HG03565 (cell line): ENCODE results near the gene PRPH.
"Not testable (repeated sequence)": the region's sequence is repeated elsewhere in the genome, so short reads cannot be mapped to it uniquely, and the experiment has no call there.

Experiments used
- ATAC-seq: cut with Tn5 transposase; IDR thresholded peaks from one replicate; pipeline ENCODE4 v1.9.1; 2021; ENCODE audit warnings: mild to moderate bottlenecking, moderate library complexity; ENCODE audit not compliant: unreplicated experiment

Gene PRPH

GRCh38 chr12:49276304-49277290, 18.4 kb upstream of the PRPH start:
- no peak for ATAC-seq

DNA sequence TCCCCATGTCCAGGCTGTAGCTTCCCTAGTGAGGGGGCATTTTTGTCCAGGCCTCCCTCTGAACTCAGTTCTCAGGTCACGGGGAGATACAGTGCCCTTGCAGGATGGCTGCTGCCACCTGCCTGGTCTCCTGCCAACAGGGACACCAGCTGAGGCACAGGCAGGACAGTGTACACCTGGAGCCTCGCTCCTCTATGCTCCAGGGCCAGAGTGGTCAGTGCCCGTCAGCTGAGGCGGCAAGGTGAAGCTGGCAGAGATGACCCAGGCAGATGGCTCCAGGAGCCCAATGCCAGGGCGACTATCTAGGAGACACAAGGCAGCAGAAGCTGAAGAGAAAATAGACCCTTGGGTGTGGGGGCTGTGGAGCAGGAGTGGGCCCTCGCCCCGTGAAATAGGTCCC, 17.5 kb upstream of the PRPH start:
- ATAC-seq = no peak

- ATAC-seq = no peak
These were observed 15.2 kb upstream of the PRPH start for GRCh38 chr12:49279706-49280159.

- not testable (repeated sequence) for ATAC-seq
These were observed 14.4 kb upstream of the PRPH start for GRCh38 chr12:49280545-49280944.

- no peak for ATAC-seq
These were observed 12.6 kb upstream of the PRPH start for GRCh38 chr12:49282302-49282701.

- ATAC-seq = not testable (repeated sequence)
These were observed 12.1 kb upstream of the PRPH start for GRCh38 chr12:49282740-49283375.

- ATAC-seq = no peak
These were observed 11.2 kb upstream of the PRPH start for GRCh38 chr12:49283541-49284429.

DNA sequence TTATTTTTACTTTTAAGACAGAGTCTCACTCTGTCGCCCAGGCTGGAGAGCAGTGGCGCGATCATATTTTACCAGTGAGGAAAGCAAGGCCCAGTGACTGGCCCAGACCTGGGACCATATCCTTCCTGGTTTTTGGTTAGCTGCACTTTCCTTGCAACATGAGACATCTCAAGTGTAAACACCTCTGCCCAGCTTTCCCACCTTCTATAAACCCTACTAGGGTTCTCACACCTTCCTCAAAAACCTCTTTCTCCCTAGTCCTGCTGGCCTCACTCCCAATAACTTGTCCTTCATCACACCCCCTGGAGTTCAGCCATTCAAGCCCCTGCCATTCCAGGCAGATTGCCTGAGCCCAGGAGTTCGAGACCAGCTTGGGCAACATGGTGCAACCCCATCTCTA, 10.3 kb upstream of the PRPH start:
- no peak for ATAC-seq

- no peak for ATAC-seq
These were observed 7.1 kb upstream of the PRPH start for GRCh38 chr12:49287876-49288275.

GRCh38 chr12:49288412-49288853, 6.5 kb upstream of the PRPH start:
- no peak for ATAC-seq

DNA sequence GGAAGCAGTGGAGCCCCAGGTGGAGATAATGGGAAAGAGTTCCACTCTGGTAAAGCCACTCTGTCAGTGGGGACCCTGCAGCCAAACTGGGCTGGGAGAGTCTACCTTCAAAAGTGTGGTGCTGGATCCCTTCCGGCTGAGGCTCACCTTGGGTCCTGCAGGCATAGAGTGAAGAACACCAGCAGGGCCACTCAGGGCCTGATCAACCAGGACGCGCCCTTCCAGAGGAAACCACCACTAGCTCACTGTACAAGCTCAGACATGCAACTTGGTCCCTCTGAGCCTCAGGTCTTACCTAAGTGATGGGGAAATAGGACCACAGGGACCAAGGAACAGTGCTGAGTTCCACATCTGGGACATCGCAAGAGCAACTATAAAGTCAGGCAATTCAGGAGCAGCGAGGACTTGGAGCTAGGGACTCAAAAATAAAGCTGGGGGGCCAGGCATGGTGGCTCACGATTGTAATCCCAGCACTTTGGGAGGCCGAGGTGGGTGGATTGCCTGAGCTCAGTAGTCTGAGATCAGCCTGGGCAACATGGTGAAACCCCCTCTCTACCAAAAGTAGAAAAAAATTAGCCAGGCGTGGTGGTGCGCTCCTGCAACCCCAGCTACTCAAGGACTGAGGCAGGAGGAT, 5.9 kb upstream of the PRPH start:
- no peak for ATAC-seq

GRCh38 chr12:49292729-49293055, 2.3 kb upstream of the PRPH start:
- no peak for ATAC-seq

DNA sequence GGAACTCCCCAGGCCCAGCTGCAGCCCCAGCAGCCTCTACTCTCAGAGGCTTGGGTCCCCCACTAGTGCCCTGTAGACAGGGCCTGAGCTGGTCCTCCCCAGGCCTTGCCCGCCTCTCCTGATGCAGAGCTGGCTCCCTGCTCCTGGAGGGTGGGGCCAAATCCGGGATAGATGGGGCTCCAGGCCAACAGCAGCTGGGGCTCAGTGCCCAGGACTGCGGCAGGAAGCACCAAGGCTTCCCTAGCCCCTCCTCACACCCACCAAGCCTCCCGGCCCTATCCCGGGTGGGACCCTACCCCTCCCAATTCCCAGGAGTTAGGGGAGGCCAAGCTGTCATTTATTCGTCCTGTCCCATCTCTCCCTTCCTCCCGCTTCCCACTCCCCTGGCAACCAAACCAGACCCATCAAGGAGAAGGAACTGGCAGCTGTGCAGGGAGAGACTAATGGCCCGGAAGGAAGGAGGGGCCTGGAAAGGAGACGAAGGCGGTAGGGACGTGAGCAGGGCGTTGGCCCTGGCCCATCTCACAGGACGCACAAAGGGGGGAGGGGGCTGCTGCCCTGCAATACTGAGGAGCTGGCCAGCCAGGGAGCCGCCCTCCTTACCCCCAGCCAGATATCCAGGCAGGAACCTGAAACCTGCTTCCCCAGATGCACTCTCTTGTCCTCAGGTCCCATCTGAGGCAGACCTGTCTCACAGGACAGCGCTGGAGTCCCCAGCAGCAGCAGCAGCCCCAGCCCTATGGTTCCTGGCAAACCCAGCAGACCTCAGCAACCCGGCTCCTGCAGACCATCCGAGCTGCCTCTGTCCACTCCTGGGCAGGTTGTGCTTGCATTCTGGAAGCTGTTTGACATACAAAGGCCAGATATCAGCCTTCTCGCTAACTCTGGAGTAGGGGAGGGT, 1.6 kb upstream of the PRPH start:
- ATAC-seq = no peak

DNA sequence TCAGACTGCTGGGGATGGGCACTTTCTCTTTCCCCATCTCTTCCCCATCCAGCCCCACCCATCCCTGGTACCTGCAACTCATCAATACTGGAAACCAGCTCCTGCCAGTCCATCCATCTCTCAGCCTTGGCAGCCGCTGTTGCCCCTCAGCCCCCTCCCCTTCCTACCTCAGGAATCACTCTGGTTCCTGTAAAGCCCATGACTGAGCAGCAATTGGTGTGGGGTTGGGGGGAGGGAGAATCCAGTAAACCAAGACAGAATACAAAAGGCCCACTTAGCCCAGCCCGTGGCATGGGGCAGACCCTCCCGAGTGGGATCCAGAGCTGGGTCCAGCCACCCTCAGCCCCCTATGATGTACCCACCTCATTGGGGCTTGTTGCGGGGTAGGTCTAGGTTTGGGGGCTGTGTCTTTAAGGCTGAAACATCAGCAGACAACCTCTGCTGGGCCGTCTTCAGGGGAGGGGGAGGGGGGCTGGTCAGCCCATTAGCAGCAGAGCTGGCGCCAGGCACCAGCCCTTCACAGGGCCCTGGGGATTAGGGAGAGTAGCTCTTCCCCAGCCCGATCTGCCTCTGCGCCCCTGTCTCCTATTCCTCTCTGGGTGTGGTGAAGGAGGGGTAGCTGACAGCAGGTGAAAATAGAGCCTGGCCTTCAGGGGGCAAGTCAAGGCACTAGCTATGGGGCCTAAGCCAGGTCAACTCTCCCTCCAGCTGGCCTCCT, 702 bp upstream of the PRPH start:
- no peak for ATAC-seq

DNA sequence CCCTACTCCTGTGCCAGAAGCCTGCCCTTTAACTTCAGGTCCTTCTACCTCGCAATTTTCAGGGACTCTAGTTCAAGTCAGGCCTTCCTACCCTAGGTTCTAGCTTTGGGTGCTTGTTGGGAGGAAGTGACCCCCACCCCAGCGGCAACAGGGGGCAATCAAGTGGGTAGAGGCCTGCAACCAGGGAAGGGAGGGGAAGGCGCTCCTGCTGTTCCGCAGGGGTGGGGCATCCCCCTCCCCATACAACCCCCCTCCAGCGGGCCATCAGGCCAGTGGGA, 204 bp upstream of the PRPH start:
- no peak for ATAC-seq

DNA sequence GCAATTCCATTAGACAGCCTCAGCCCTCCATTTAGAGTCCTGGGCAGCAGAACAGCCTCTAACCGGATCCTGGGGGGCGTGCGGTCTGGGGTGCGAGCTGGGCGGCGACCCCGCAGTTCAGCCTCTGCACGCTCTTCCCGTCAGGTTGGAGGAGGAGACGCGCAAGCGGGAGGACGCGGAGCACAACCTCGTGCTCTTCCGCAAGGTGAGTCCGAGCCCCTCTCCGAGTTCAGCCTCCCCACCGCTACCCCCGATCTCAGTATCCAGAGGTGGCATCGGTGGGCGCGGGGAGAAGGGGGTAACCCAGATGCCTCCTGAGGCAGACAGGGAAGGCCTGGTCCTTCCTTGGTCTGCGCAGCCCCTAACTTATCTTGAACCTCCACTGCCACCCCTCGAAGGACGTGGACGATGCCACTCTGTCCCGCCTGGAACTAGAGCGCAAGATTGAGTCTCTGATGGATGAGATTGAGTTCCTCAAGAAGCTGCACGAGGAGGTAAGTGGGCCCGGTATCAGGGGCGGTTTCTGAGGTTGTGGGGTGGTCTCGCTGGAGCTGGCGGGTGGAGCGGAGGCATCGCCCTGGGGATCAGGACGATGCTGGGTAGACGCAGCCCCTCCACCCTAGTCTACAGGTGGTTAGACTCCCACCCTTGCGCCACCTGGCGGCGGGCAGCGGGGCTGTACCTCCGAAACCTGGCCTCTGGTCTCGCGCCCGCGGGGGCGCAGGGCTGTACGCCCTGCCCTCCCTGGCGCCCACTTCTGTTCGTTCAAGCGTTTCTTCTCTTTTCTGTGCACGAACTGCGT, 1.3 kb downstream of the PRPH start:
- ATAC-seq = no peak

- ATAC-seq = no peak
These were observed 2.1 kb downstream of the PRPH start for GRCh38 chr12:49296836-49297694.

GRCh38 chr12:49297695-49298060, 2.7 kb downstream of the PRPH start:
- ATAC-seq = no peak
